ENCODE results near the gene ALMS1. TPM values are rescaled to one million over a fixed set of nuclear protein-coding genes. Genes with fewer than 3 reads are reported as not detected.
"Not testable (repeated sequence)": the region's sequence is repeated elsewhere in the genome, so short reads cannot be mapped to it uniquely, and the experiment has no call there.

ALMS1 gene
- total RNA-seq, 1 experiment from 2014 or later = 27.6 TPM

GRCh38 chr2:73630662-73631266 lies 245.1 kb downstream of the ALMS1 start:
- H3F3A ChIP-seq (ENCODE audit: low read length, unreplicated experiment); H3K9ac ChIP-seq (ENCODE audit: low read length); H3K4me3 ChIP-seq (ENCODE audit: low read length); H2AFZ ChIP-seq (ENCODE audit: low read length); H3K79me2 ChIP-seq (ENCODE audit: low read length); H3K4me2 ChIP-seq (ENCODE audit: low read length); POLR2A ChIA-PET (ENCODE audit: unreplicated experiment); intact Hi-C loops (cut with micrococcal nuclease); H4K20me1 ChIP-seq (ENCODE audit: low read length); H3K36me3 ChIP-seq (ENCODE audit: low read depth, low read length); H3K4me1 ChIP-seq (ENCODE audit: insufficient read depth, low read length); H3K27ac ChIP-seq (ENCODE audit: low read length); H3K9me3 ChIP-seq (ENCODE audit: low read length); BruUV-seq (replicated peaks); H3K9me2 ChIP-seq (replicated peaks; ENCODE audit: low read length); H3K27me3 ChIP-seq (ENCODE audit: low read length): not testable (repeated sequence)
- peak; percentile 90 for ATAC-seq
- CTCF ChIA-PET = interaction anchor here (0.7 kb wide), 1 partner anchor 86 kb away, joined by 3 read pairs; no protein-coding TSS in a partner anchor
- peak; percentile 41 for DNase-seq
- TF ChIP-seq, protein P1, sequence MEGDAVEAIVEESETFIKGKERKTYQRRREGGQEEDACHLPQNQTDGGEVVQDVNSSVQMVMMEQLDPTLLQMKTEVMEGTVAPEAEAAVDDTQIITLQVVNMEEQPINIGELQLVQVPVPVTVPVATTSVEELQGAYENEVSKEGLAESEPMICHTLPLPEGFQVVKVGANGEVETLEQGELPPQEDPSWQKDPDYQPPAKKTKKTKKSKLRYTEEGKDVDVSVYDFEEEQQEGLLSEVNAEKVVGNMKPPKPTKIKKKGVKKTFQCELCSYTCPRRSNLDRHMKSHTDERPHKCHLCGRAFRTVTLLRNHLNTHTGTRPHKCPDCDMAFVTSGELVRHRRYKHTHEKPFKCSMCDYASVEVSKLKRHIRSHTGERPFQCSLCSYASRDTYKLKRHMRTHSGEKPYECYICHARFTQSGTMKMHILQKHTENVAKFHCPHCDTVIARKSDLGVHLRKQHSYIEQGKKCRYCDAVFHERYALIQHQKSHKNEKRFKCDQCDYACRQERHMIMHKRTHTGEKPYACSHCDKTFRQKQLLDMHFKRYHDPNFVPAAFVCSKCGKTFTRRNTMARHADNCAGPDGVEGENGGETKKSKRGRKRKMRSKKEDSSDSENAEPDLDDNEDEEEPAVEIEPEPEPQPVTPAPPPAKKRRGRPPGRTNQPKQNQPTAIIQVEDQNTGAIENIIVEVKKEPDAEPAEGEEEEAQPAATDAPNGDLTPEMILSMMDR (conservative IDR thresholded peaks at IDR 0.05; ENCODE audit: low read depth, low read length) = peak; percentile 61

DNA sequence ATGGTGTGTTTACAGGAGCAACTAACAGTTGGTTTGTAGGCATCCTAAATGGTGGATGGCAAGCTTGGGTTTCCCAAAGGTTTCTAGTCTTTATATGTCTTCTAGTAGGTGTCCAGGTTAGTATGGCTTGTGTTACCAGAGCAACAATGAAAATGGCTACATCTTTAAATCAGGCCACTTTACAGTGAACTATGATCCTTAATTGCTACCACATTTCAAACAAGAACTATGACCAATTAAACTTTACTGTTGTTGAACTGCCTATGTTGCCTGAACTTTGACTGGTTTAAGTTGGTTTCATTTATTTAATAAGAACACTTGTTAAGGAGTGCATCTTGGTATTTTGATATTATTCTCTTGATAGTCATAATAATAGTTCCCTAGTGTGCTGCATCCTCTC lies 251.3 kb downstream of the ALMS1 start:
- H3K4me1 ChIP-seq (ENCODE audit: insufficient read depth, low read length); ATAC-seq; H3K27me3 ChIP-seq (ENCODE audit: low read length); H3K9ac ChIP-seq (ENCODE audit: low read length); CTCF ChIA-PET; H3K4me2 ChIP-seq (ENCODE audit: low read length); H3K27ac ChIP-seq (ENCODE audit: low read length); H2AFZ ChIP-seq (ENCODE audit: low read length); H4K20me1 ChIP-seq (ENCODE audit: low read length); H3K4me3 ChIP-seq (ENCODE audit: low read length); intact Hi-C loops (cut with micrococcal nuclease); POLR2A ChIA-PET (ENCODE audit: unreplicated experiment); H3K9me2 ChIP-seq (replicated peaks; ENCODE audit: low read length); H3F3A ChIP-seq (ENCODE audit: low read length, unreplicated experiment); H3K79me2 ChIP-seq (ENCODE audit: low read length); DNase-seq; H3K9me3 ChIP-seq (ENCODE audit: low read length); BruUV-seq (replicated peaks); H3K36me3 ChIP-seq (ENCODE audit: low read depth, low read length): not testable (repeated sequence)

DNA sequence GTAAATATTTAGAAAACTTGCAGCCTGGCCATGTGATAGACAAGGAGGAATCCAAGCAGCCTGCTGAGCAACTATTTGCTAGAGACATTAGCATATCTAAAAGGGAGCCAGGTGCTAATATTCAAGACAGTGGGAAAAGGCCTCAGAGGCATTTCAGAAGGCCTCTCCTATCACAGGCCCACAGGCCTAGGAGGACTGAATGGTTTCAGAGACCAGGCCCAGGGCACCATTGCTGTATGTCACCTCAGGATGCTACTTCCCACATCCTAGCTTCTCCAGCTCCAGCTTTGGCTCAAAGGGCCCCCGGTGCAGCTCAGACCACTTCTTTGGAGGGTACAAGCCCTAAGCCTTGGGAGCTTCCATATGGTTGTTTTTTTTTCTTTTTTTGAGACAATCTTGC lies 252.8 kb downstream of the ALMS1 start:
- no peak overlapping the region for H3K9ac ChIP-seq (ENCODE audit: low read length)
- no peaks in the 10 kb centered on the region for H3F3A ChIP-seq (ENCODE audit: low read length, unreplicated experiment)
- H3K79me2 ChIP-seq (ENCODE audit: low read length) = no peaks in the 10 kb centered on the region
- no peak overlapping the region for H3K4me2 ChIP-seq (ENCODE audit: low read length)
- H3K4me1 ChIP-seq (ENCODE audit: insufficient read depth, low read length) = peaks cover 6% of the 10 kb centered on the region; the same call in 1 of the 2 replicates
- TF ChIP-seq EZH2phosphoT487 (IDR thresholded peaks at IDR 0.05; ENCODE audit: borderline replicate concordance, low read length) (no peak), EZH2 (IDR thresholded peaks at IDR 0.05; ENCODE audit: low read length, unreplicated experiment) (no peak)
- TF ChIP-seq, protein P1 (conservative IDR thresholded peaks at IDR 0.05; ENCODE audit: low read depth, low read length) = no peak
- CTCF ChIA-PET = no interaction called here
- H3K27me3 ChIP-seq (ENCODE audit: low read length) = no peaks in the 10 kb centered on the region
- no peak overlapping the region for H3K4me3 ChIP-seq (ENCODE audit: low read length)
- ATAC-seq = no peak
- POLR2A ChIA-PET (ENCODE audit: unreplicated experiment) = no interaction called here
- no peak for DNase-seq
- H3K9me2 ChIP-seq (replicated peaks; ENCODE audit: low read length) = no peaks in the 10 kb centered on the region
- no peaks in the 10 kb centered on the region for H4K20me1 ChIP-seq (ENCODE audit: low read length)
- intact Hi-C loops (cut with micrococcal nuclease) = no loop called here
- no peak overlapping the region for H2AFZ ChIP-seq (ENCODE audit: low read length)
- no TSS peak for BruUV-seq (replicated peaks)
- no peaks in the 10 kb centered on the region for H3K36me3 ChIP-seq (ENCODE audit: low read depth, low read length)
- no peak overlapping the region for H3K27ac ChIP-seq (ENCODE audit: low read length)
- H3K9me3 ChIP-seq (ENCODE audit: low read length) = peaks cover 5% of the 10 kb centered on the region; the same call in 1 of the 2 replicates

Data from PC-3 (cell line).